Glomerular visceral epithelial cell (primary cell): ENCODE results near the gene BHLHE41.

ENCODE experiments used
- DNase-seq: peaks from one replicate; pipeline ENCODE4 v3.0.0-alpha.2; 2016; ENCODE audit errors: extremely low spot score

The BHLHE41 gene

GRCh38 chr12:26124446-26125399, at the start of gene BHLHE41:
TSS of gene BHLHE41 (minus strand) at chr12:26125037. CDS start at chr12:26124779, 258 bp downstream.
- DNase-seq: peak; percentile 83

GRCh38 chr12:26172946-26173552, 48.2 kb upstream of the BHLHE41 start:
- DNase-seq: no peak

- no peak for DNase-seq
Observed at GRCh38 chr12:26172539-26172938, 47.7 kb upstream of the BHLHE41 start.

GRCh38 chr12:26172013-26172412, 47.2 kb upstream of the BHLHE41 start:
- DNase-seq: no peak

GRCh38 chr12:26164118-26164517, 39.3 kb upstream of the BHLHE41 start:
- DNase-seq: no peak

- DNase-seq: no peak
Observed at GRCh38 chr12:26162905-26163304, 38.1 kb upstream of the BHLHE41 start.

- no peak for DNase-seq
Observed at GRCh38 chr12:26162174-26162573, 37.3 kb upstream of the BHLHE41 start.

GRCh38 chr12:26158078-26158764, 33.4 kb upstream of the BHLHE41 start:
- DNase-seq: no peak

- peak; percentile 25 for DNase-seq
Observed at GRCh38 chr12:26157001-26157400, 32.2 kb upstream of the BHLHE41 start.

- DNase-seq: peak; percentile 37
Observed at GRCh38 chr12:26156201-26156871, 31.5 kb upstream of the BHLHE41 start.

- peak; percentile 89 for DNase-seq
Observed at GRCh38 chr12:26153421-26154154, 28.8 kb upstream of the BHLHE41 start.

GRCh38 chr12:26152507-26153102, 27.8 kb upstream of the BHLHE41 start:
- DNase-seq: no peak

GRCh38 chr12:26150736-26151450, 26.1 kb upstream of the BHLHE41 start:
- peak; percentile 40 for DNase-seq

GRCh38 chr12:26149968-26150500, 25.2 kb upstream of the BHLHE41 start:
- DNase-seq: no peak

GRCh38 chr12:26148291-26148690, 23.5 kb upstream of the BHLHE41 start:
- no peak for DNase-seq

- no peak for DNase-seq
Observed at GRCh38 chr12:26143291-26143690, 18.5 kb upstream of the BHLHE41 start.

- DNase-seq: no peak
Observed at GRCh38 chr12:26138860-26139259, 14.0 kb upstream of the BHLHE41 start.

GRCh38 chr12:26136688-26137087, 11.9 kb upstream of the BHLHE41 start:
- no peak for DNase-seq

- DNase-seq: no peak
Observed at GRCh38 chr12:26135571-26135970, 10.7 kb upstream of the BHLHE41 start.

GRCh38 chr12:26135010-26135420, 10.2 kb upstream of the BHLHE41 start:
- DNase-seq: peak; percentile 90
